Immature natural killer cell (primary cell): ENCODE data around the gene BST1. TPM values are rescaled to one million over a fixed set of nuclear protein-coding genes. Genes with fewer than 3 reads are reported as not detected.

Experiments used
- DNase-seq, 3 donors: peaks; one replicate each; pipeline ENCODE4 v3.0.0; 2022; ENCODE audit warnings: mixed read lengths in 1 of 3
- H3K27ac Mint-ChIP-seq, 6 donors: one replicate each; pipeline ENCODE4 v1.8.0; 2020; ENCODE audit warnings: mixed read lengths in 6 of 6, mild to moderate bottlenecking in 5 of 6, inconsistent platforms in 4 of 6, moderate library complexity in 3 of 6
- H3K27me3 Mint-ChIP-seq, 3 donors: one replicate each; pipeline ENCODE4 v1.8.0; 2020 to 2021; ENCODE audit warnings: low read depth in 3 of 3, mild to moderate bottlenecking in 3 of 3, mixed read lengths in 3 of 3, moderate library complexity in 3 of 3, inconsistent platforms in 1 of 3
- H3K36me3 Mint-ChIP-seq, 3 donors: one replicate each; pipeline ENCODE4 v1.8.0; 2020; ENCODE audit warnings: mixed read lengths in 3 of 3, inconsistent platforms in 2 of 3, mild to moderate bottlenecking in 2 of 3
- H3K4me1 Mint-ChIP-seq, 2 donors: one replicate each; pipeline ENCODE4 v1.8.0; 2020; ENCODE audit warnings: inconsistent platforms in 2 of 2, mild to moderate bottlenecking in 2 of 2, mixed read lengths in 2 of 2, moderate library complexity in 1 of 2
- H3K4me3 Mint-ChIP-seq, 5 donors: one replicate each; pipeline ENCODE4 v1.8.0; 2020; ENCODE audit warnings: mild to moderate bottlenecking in 5 of 5, mixed read lengths in 5 of 5, inconsistent platforms in 3 of 5, moderate library complexity in 3 of 5
- H3K9me3 Mint-ChIP-seq, 6 donors: one replicate each; pipeline ENCODE4 v1.8.0; 2020; ENCODE audit warnings: mild to moderate bottlenecking in 6 of 6, mixed read lengths in 6 of 6, inconsistent platforms in 4 of 6, moderate library complexity in 3 of 6
- polyA plus RNA-seq, 3 donors: library from polyadenylated mRNA; unstranded; fragments of 300-500 nt; fragmentation: Illumina TruSeq; gene quantifications; one replicate each; pipeline ENCODE4 v1.2.3, GENCODE V29; 2021

Gene BST1, protein sequence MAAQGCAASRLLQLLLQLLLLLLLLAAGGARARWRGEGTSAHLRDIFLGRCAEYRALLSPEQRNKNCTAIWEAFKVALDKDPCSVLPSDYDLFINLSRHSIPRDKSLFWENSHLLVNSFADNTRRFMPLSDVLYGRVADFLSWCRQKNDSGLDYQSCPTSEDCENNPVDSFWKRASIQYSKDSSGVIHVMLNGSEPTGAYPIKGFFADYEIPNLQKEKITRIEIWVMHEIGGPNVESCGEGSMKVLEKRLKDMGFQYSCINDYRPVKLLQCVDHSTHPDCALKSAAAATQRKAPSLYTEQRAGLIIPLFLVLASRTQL
- polyA plus RNA-seq = 1 to 10 TPM in 2 of 3 donors, under 1 TPM in 1; 0.78 to 2.0 (median 1.1) TPM

GRCh38 chr4:15702941-15703403, at the start of gene BST1:
TSS of gene BST1 (plus strand) at chr4:15703065. CDS start at chr4:15703145, 80 bp downstream.
- Mint-ChIP-seq H3K27ac (peak within 1 kb of the TSS in 2 of 6 donors; percentile 4 to 32), H3K4me1 (peaks cover 13 to 18% of the 10 kb centered on the region in 2 donors), H3K36me3 (no peaks in the 10 kb centered on the region), H3K9me3 (peaks cover 0 to 1% (median 0%) of the 10 kb centered on the region in 6 donors), H3K4me3 (peak within 1 kb of the TSS; percentile 87 to 92 (median 88)), H3K27me3 (peaks cover 2 to 7% (median 4%) of the 10 kb centered on the region in 3 donors)
- DNase-seq = peak; percentile 32 to 48 (median 34)

- no peaks in the 10 kb centered on the region for H3K36me3 Mint-ChIP-seq
- DNase-seq = peak in 2 of 3 donors; percentile 13 to 20
- no peaks in the 10 kb centered on the region for H3K9me3 Mint-ChIP-seq
- H3K27me3 Mint-ChIP-seq = peaks cover 7 to 18% (median 13%) of the 10 kb centered on the region in 3 donors
- H3K4me3 Mint-ChIP-seq = peak overlapping the region; percentile 91 to 99 (median 97)
- H3K4me1 Mint-ChIP-seq = peaks cover 59 to 68% of the 10 kb centered on the region in 2 donors
- peak overlapping the region; percentile 94 to 98 (median 96) for H3K27ac Mint-ChIP-seq
Observed at GRCh38 chr4:15653420-15653819, 49.4 kb upstream of the BST1 start.

GRCh38 chr4:15653864-15654592, 48.8 kb upstream of the BST1 start:
- Mint-ChIP-seq H3K36me3 (no peaks in the 10 kb centered on the region), H3K9me3 (no peaks in the 10 kb centered on the region), H3K27ac (peak overlapping the region; percentile 94 to 98 (median 96)), H3K4me1 (peaks cover 53 to 62% of the 10 kb centered on the region in 2 donors), H3K27me3 (peaks cover 7 to 18% (median 13%) of the 10 kb centered on the region in 3 donors), H3K4me3 (peak overlapping the region; percentile 91 to 99 (median 97))
- DNase-seq = peak in 1 of 3 donors; percentile 19

GRCh38 chr4:15654593-15655222, 48.2 kb upstream of the BST1 start:
- H3K27me3 Mint-ChIP-seq = peaks cover 7 to 18% (median 13%) of the 10 kb centered on the region in 3 donors
- no peaks in the 10 kb centered on the region for H3K9me3 Mint-ChIP-seq
- peak overlapping the region; percentile 96 to 99 (median 97) for H3K4me3 Mint-ChIP-seq
- peak overlapping the region; percentile 94 to 98 (median 96) for H3K27ac Mint-ChIP-seq
- no peak for DNase-seq
- peaks cover 46 to 55% of the 10 kb centered on the region in 2 donors for H3K4me1 Mint-ChIP-seq
- H3K36me3 Mint-ChIP-seq = no peaks in the 10 kb centered on the region

DNA sequence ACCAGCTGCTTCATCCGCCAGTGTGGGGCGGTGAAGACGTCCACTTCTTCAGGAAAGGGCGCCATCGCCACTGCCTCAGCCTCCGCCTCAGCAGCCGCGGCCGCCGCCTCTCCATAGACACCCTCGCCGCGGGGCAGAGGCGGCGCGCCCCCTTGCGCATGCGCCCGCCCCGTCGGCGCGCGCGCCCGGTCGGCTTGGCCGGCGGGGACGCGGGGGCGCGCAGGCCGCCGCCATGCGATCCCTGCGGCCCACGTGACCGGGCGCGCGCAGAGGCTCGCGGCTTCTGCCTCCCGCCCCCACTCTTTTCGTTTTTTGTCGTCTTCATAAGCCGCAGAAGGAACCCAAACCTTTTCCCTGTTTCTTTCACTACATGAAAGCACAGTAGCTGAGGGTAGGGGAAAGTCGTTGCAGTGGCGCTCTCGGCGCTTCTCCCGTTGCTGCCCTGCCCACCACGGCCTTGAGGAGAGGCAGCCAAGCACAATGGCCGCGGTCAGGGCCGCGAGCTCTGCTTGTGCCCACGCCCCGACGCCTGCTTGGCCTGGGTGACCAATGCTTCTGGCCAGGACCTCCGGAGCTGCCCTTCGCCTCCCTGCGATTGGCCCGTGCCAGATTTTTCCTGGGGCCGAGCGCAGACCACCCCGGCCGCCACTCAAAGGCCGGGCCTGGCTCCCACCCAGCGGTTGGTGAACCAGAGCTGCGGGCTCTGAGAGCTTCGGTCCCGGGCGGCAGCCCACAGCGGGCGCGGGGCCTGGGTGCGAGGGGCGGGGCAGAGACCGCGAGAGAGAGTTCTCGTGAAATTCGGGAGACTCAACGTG, 47.4 kb upstream of the BST1 start, which contains the start of gene FBXL5:
TSS of gene FBXL5 (minus strand) at position 135 of the 815 bp plus-strand sequence. CDS start at position 65, 70 bp downstream.
- Mint-ChIP-seq H3K27me3 (peaks cover 7 to 18% (median 13%) of the 10 kb centered on the region in 3 donors), H3K4me1 (peaks cover 39 to 48% of the 10 kb centered on the region in 2 donors), H3K36me3 (no peaks in the 10 kb centered on the region), H3K27ac (peak within 1 kb of the TSS; percentile 94 to 98 (median 98)), H3K9me3 (no peaks in the 10 kb centered on the region), H3K4me3 (peak within 1 kb of the TSS; percentile 96 to 99 (median 97))
- peak; percentile 87 to 90 (median 90) for DNase-seq

DNA sequence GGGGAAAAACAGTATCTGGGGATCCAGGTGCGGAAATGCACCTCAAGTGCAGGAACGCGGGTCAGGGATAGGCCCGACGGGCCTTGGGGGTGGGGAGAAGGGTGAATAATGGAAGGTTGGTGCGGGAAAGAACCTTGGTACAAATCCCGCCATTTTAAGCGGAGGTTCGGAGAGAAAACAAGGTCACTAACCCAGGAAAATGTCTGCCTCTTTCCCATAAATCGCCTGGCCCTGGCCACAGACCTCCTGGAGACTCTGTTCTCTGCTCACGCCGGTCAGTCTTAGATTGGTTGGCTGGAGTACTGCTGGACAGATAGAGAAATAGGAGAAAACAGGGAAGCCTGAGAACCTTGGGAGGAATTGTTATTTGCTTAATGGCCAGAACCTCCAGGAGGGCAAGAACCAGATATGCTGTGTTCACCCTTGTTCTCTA, 46.8 kb upstream of the BST1 start:
- Mint-ChIP-seq H3K27ac (peak overlapping the region; percentile 67 to 98 (median 97)), H3K4me3 (peak overlapping the region; percentile 95 to 97 (median 95)), H3K36me3 (no peaks in the 10 kb centered on the region), H3K9me3 (no peaks in the 10 kb centered on the region), H3K4me1 (peaks cover 34 to 41% of the 10 kb centered on the region in 2 donors), H3K27me3 (peaks cover 7 to 18% (median 13%) of the 10 kb centered on the region in 3 donors)
- DNase-seq = no peak

- H3K9me3 Mint-ChIP-seq = no peaks in the 10 kb centered on the region
- no peaks in the 10 kb centered on the region for H3K36me3 Mint-ChIP-seq
Observed at GRCh38 chr4:15657366-15657765, 45.5 kb upstream of the BST1 start.

DNA sequence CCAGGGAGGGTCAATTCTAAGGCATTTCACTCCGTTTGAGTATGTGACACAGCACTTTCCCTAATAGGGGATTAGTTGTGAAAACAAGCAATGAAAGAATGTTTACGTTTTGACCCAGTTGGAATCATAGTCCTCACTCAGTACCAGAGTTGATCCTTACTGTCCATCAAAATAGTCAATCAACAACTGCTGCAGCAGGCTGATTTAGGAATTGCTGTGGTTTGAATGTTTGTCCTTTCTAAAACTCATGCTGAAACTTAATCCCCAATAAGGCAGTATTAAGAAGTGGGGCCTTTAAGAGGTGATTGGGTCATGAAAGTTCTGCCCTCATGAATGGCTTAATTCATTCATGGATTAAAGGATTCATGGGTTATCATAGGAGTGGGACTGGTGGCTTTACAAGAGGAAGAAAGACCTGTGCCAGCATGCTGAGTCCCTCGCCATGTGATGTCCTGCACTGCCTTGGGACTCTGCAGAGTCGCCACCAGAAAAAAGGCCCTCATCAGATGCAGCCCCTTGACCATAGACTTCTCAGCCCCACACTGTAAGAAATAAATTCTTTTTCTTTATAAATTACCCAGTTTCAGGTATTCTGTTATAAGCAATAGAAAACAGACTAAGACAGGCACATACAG, 44.6 kb upstream of the BST1 start:
- Mint-ChIP-seq H3K27ac (peak overlapping the region in 1 of 6 donors; percentile 22), H3K4me3 (no peak overlapping the region), H3K4me1 (peaks cover 15 to 19% of the 10 kb centered on the region in 2 donors), H3K27me3 (peaks cover 7 to 17% (median 13%) of the 10 kb centered on the region in 3 donors), H3K9me3 (no peaks in the 10 kb centered on the region), H3K36me3 (no peaks in the 10 kb centered on the region)
- no peak for DNase-seq

More at GRCh38 chr4:15657366-15657765, 45.5 kb upstream of the BST1 start:
- peak overlapping the region in 3 of 5 donors; percentile 17 to 75 (median 52) for H3K4me3 Mint-ChIP-seq
- no peak for DNase-seq
- H3K27me3 Mint-ChIP-seq = peaks cover 7 to 18% (median 13%) of the 10 kb centered on the region in 3 donors
- H3K4me1 Mint-ChIP-seq = peaks cover 23 to 28% of the 10 kb centered on the region in 2 donors
- H3K27ac Mint-ChIP-seq = peak overlapping the region in 1 of 6 donors; percentile 32

- Mint-ChIP-seq H3K27ac (no peak overlapping the region), H3K27me3 (peaks cover 7 to 13% (median 12%) of the 10 kb centered on the region in 3 donors), H3K4me3 (no peak overlapping the region), H3K4me1 (peaks cover 10 to 14% of the 10 kb centered on the region in 2 donors), H3K36me3 (no peaks in the 10 kb centered on the region), H3K9me3 (no peaks in the 10 kb centered on the region)
- no peak for DNase-seq
Observed at GRCh38 chr4:15658781-15659180, 44.1 kb upstream of the BST1 start.

DNA sequence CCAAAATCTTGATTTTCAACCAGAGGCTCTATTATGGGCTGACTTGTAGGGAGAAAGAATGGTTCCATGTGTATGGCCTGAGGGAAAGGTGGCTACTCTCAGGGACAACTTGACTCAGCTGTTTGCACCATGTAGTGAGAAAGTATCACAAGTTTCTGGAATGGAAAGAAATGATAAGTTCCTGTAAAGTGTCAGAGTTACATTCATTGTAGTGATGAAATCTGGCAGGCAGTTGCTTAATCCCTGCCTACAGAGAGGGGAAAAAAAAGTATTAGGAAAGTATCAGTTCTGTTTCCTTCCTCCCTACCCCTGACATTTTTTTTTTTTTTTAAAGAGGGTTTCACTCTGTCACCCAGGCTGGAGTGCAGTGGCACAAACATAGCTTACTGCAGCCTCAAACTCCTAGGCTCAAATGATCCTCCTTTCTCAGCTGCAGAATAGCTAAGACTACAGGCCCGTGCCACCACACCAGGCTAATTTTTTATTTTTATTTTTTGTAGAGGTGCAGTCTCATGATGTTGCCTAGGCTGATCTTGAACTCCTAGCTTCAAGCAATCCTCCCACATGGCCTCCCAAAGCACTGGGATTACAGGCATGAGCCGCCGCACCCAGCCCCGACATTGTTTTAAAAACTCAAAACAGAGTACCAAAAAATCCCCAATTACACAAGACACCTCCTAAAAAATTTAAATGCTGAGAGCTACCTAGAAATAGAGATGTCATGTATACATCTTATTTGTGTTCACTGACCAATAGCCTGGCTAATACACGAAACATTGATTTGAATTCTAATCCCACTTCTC, 42.9 kb upstream of the BST1 start:
- no peaks in the 10 kb centered on the region for H3K9me3 Mint-ChIP-seq
- no peak overlapping the region for H3K27ac Mint-ChIP-seq
- peaks cover 2 to 11% (median 5%) of the 10 kb centered on the region in 3 donors for H3K27me3 Mint-ChIP-seq
- peaks cover 5 to 6% of the 10 kb centered on the region in 2 donors for H3K4me1 Mint-ChIP-seq
- no peaks in the 10 kb centered on the region for H3K36me3 Mint-ChIP-seq
- no peak for DNase-seq
- no peak overlapping the region for H3K4me3 Mint-ChIP-seq

- Mint-ChIP-seq H3K4me3 (peak overlapping the region in 1 of 5 donors; percentile 28), H3K9me3 (no peaks in the 10 kb centered on the region), H3K27me3 (peaks cover 0 to 2% (median 0%) of the 10 kb centered on the region in 3 donors), H3K4me1 (peaks cover 9 to 17% of the 10 kb centered on the region in 2 donors), H3K36me3 (no peaks in the 10 kb centered on the region), H3K27ac (no peak overlapping the region)
- no peak for DNase-seq
Observed at GRCh38 chr4:15665753-15666365, 37.0 kb upstream of the BST1 start.
